GM21381 (cell line): Measurements from ENCODE around the gene ESPNL.
A peak's percentile ranks its signal among the peaks of the same experiment; 100 is the strongest.

Experiments used
- ATAC-seq: cut with Tn5 transposase; IDR thresholded peaks from one replicate; pipeline ENCODE4 v1.9.1; 2021; ENCODE audit warnings: mild to moderate bottlenecking, moderate library complexity; ENCODE audit not compliant: unreplicated experiment

Gene ESPNL

GRCh38 chr2:238097988-238098871, 1.9 kb upstream of the ESPNL start:
- peak; percentile 70 for ATAC-seq

GRCh38 chr2:238098901-238099713, 1.0 kb upstream of the ESPNL start:
- peak; percentile 6 for ATAC-seq

- no peak for ATAC-seq
Measured at GRCh38 chr2:238099714-238100048, 459 bp upstream of the ESPNL start.

- no peak for ATAC-seq
Measured at GRCh38 chr2:238100821-238101771, 956 bp downstream of the ESPNL start.

- ATAC-seq, result no peak
Measured at GRCh38 chr2:238101891-238102841, 2.0 kb downstream of the ESPNL start.

- no peak for ATAC-seq
Measured at GRCh38 chr2:238102865-238103264, 2.7 kb downstream of the ESPNL start.

GRCh38 chr2:238103465-238104225, 3.5 kb downstream of the ESPNL start:
- ATAC-seq, result no peak

GRCh38 chr2:238104226-238104690, 4.1 kb downstream of the ESPNL start:
- no peak for ATAC-seq

- no peak for ATAC-seq
Measured at GRCh38 chr2:238104691-238105371, 4.7 kb downstream of the ESPNL start.

GRCh38 chr2:238105506-238106338, 5.6 kb downstream of the ESPNL start:
- no peak for ATAC-seq

- ATAC-seq, result no peak
Measured at GRCh38 chr2:238106339-238106697, 6.2 kb downstream of the ESPNL start.

- no peak for ATAC-seq
Measured at GRCh38 chr2:238106698-238107524, 6.8 kb downstream of the ESPNL start.

GRCh38 chr2:238107525-238108422, 7.6 kb downstream of the ESPNL start:
- peak; percentile 79 for ATAC-seq

GRCh38 chr2:238108423-238109183, 8.5 kb downstream of the ESPNL start:
- ATAC-seq, result peak; percentile 67

- ATAC-seq, result no peak
Measured at GRCh38 chr2:238113611-238114010, 13.5 kb downstream of the ESPNL start.
